Measurements from ENCODE around the gene SLC35D2. TPM values are rescaled to one million over a fixed set of nuclear protein-coding genes. Genes with fewer than 3 reads are reported as not detected.
"Not testable (repeated sequence)": the region's sequence is repeated elsewhere in the genome, so short reads cannot be mapped to it uniquely, and the experiment has no call there.

Gene SLC35D2
- total and polyA plus RNA-seq, 7 experiments from 2014 or later = 6.1 to 20.2 (median 13.3) TPM

DNA sequence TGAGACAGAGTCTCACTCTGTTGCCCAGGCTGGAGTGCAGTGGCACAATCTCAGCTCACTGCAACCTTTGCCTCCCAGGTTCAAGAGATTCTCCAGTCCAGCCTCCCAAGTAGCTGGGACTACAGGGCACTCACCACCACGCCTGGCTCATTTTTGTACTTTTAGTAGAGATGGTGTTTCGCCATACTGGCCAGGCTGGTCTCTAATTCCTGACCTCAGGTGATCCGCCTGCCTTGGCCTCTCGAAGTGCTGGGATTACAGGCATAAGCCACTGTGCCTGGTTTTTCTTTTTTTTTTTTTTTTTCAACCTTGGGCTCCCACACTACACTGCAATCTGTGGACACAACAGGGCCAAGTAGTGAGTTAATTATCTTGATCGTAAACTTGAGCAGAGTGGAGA lies 60.8 kb downstream of the SLC35D2 start:
- H3K4me1 Mint-ChIP-seq; H3K27me3 ChIP-seq (ENCODE audit: control insufficient read depth in 2 of 2, insufficient read depth in 2 of 2, low read length in 2 of 2); CTCF ChIA-PET; H3K4me1 ChIP-seq (ENCODE audit: control insufficient read depth in 2 of 2, insufficient read depth in 2 of 2, low read length in 2 of 2); H3K36me3 Mint-ChIP-seq; H3K4me3 Mint-ChIP-seq; H3K4me3 ChIP-seq (ENCODE audit: low read length); H3K9me3 Mint-ChIP-seq; H3K27ac Mint-ChIP-seq; ATAC-seq; H3K27ac ChIP-seq (ENCODE audit: low read depth, low read length); H3K27me3 Mint-ChIP-seq; H3K9me3 ChIP-seq (ENCODE audit: control insufficient read depth in 2 of 3, low read length in 3 of 3); H3K36me3 ChIP-seq (ENCODE audit: control insufficient read depth in 2 of 3, insufficient read depth in 3 of 3, low read length in 3 of 3); DNase-seq; POLR2A ChIA-PET: not testable (repeated sequence)
- intact Hi-C loops (cut with micrococcal nuclease) = loop anchor here in 1 of 2 donors (10.0 kb wide), 1 partner anchor 452 kb away; the partner anchor contains the start of gene ZNF510

DNA sequence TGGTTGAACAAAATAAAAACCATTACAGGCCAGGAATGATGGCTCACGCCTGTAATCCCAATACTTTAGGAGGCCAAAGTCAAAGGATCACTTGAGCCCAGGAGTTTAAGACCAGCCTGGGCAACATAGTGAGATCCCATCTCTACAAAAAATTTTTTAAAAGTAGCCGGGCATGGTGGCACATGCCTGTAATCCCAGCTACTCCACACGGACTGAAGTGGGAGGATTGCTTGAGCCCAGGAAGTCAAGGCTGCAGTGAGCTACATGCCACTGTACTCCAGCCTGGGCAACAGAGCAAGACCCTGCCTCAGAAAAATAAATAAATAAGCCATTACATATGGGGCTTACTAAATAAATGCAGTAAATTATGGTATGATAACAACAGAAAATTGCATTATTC lies 61.3 kb downstream of the SLC35D2 start:
- intact Hi-C loops (cut with micrococcal nuclease) = loop anchor here in 1 of 2 donors (10.0 kb wide), 1 partner anchor 453 kb away; the partner anchor contains the start of gene ZNF510

DNA sequence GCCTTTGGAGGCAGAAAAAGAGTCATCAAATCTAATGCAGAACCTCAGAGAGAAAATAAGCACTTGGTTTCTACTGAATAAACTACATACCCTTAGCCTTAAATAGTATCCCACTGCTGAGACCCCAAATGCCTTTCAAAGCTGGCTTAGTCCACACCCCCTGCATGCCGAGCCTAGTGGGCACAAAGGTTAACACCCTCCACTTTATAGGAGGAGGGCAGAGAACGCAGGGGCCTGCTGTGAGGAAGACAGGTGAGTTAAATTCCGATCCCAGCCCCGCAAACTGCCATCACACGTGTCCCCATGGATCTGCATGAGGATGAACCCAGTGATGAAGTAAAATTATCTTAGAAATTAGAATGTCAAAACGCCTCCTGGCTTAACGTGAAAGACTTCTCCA lies 62.0 kb downstream of the SLC35D2 start:
- Mint-ChIP-seq H3K27ac (no peak overlapping the region), H3K4me3 (no peak overlapping the region), H3K4me1 (peaks cover 0 to 3% (median 0%) of the 10 kb centered on the region in 7 donors), H3K27me3 (peaks cover 0 to 3% (median 0%) of the 10 kb centered on the region in 5 donors), H3K9me3 (no peaks in the 10 kb centered on the region), H3K36me3 (peaks cover 0 to 7% (median 0%) of the 10 kb centered on the region in 5 donors)
- ATAC-seq (no peak), DNase-seq (no peak)
- ChIA-PET POLR2A (no interaction called here), CTCF (no interaction called here)
- intact Hi-C loops (cut with micrococcal nuclease) = loop anchor here in 1 of 2 donors (10.0 kb wide), 1 partner anchor 453 kb away; the partner anchor contains the start of gene ZNF510
- H3K36me3 ChIP-seq (ENCODE audit: control insufficient read depth in 2 of 3, insufficient read depth in 3 of 3, low read length in 3 of 3) = no peaks in the 10 kb centered on the region
- H3K4me1 ChIP-seq (ENCODE audit: control insufficient read depth in 2 of 2, insufficient read depth in 2 of 2, low read length in 2 of 2) = no peaks in the 10 kb centered on the region
- H3K27ac ChIP-seq (ENCODE audit: low read depth, low read length) = no peak overlapping the region
- no peaks in the 10 kb centered on the region for H3K27me3 ChIP-seq (ENCODE audit: control insufficient read depth in 2 of 2, insufficient read depth in 2 of 2, low read length in 2 of 2)
- H3K4me3 ChIP-seq (ENCODE audit: low read length) = no peak overlapping the region
- H3K9me3 ChIP-seq (ENCODE audit: control insufficient read depth in 2 of 3, low read length in 3 of 3) = no peaks in the 10 kb centered on the region

More for the DNA sequence above, 61.3 kb downstream of the SLC35D2 start:
- CTCF ChIA-PET; H3K9me3 ChIP-seq (ENCODE audit: control insufficient read depth in 2 of 3, low read length in 3 of 3); H3K36me3 Mint-ChIP-seq; H3K9me3 Mint-ChIP-seq; H3K4me1 Mint-ChIP-seq; H3K4me3 Mint-ChIP-seq; H3K4me3 ChIP-seq (ENCODE audit: low read length); ATAC-seq; H3K27ac Mint-ChIP-seq; DNase-seq; H3K27me3 Mint-ChIP-seq; H3K4me1 ChIP-seq (ENCODE audit: control insufficient read depth in 2 of 2, insufficient read depth in 2 of 2, low read length in 2 of 2); H3K27ac ChIP-seq (ENCODE audit: low read depth, low read length); H3K36me3 ChIP-seq (ENCODE audit: control insufficient read depth in 2 of 3, insufficient read depth in 3 of 3, low read length in 3 of 3); POLR2A ChIA-PET; H3K27me3 ChIP-seq (ENCODE audit: control insufficient read depth in 2 of 2, insufficient read depth in 2 of 2, low read length in 2 of 2): not testable (repeated sequence)

DNA sequence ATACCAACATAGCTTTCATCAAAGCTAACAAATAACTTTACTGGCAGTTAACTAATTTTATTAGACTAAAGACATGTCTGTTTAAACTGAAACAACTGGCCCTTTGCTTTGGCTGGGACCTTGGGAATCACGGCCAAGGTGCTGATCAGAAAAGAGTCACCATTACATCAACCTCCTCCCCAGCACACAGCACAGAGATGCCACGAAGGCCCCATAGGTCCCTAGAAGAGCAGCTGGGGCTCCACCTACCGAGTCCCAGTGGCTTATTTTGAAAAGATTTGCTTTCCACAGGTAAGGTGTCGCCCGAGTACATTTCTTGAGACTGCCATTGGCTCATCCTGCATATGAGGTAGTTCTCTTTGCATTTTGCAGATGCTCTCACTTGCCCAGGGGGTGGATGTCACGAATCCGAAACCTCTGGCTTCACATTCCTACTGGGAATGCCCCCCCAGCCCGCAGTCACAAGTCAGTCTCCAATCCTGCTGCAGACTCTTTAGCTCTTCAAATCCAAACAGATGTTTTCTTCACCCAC lies 62.7 kb downstream of the SLC35D2 start:
- Mint-ChIP-seq H3K27ac (no peak overlapping the region), H3K9me3 (no peaks in the 10 kb centered on the region), H3K36me3 (peaks cover 0 to 7% (median 0%) of the 10 kb centered on the region in 5 donors), H3K4me1 (peaks cover 0 to 3% (median 0%) of the 10 kb centered on the region in 7 donors), H3K27me3 (peaks cover 0 to 3% (median 0%) of the 10 kb centered on the region in 5 donors), H3K4me3 (no peak overlapping the region)
- intact Hi-C loops (cut with micrococcal nuclease) = loop anchor here in 1 of 2 donors (10.0 kb wide), 1 partner anchor 454 kb away; the partner anchor contains the start of gene ZNF510
- H3K36me3 ChIP-seq (ENCODE audit: control insufficient read depth in 2 of 3, insufficient read depth in 3 of 3, low read length in 3 of 3) = no peaks in the 10 kb centered on the region
- ChIA-PET CTCF (no interaction called here), POLR2A (no interaction called here)
- H3K4me1 ChIP-seq (ENCODE audit: control insufficient read depth in 2 of 2, insufficient read depth in 2 of 2, low read length in 2 of 2) = no peaks in the 10 kb centered on the region
- no peaks in the 10 kb centered on the region for H3K27me3 ChIP-seq (ENCODE audit: control insufficient read depth in 2 of 2, insufficient read depth in 2 of 2, low read length in 2 of 2)
- no peaks in the 10 kb centered on the region for H3K9me3 ChIP-seq (ENCODE audit: control insufficient read depth in 2 of 3, low read length in 3 of 3)
- H3K4me3 ChIP-seq (ENCODE audit: low read length) = no peak overlapping the region
- ATAC-seq = no peak
- DNase-seq = no peak
- H3K27ac ChIP-seq (ENCODE audit: low read depth, low read length) = no peak overlapping the region

DNA sequence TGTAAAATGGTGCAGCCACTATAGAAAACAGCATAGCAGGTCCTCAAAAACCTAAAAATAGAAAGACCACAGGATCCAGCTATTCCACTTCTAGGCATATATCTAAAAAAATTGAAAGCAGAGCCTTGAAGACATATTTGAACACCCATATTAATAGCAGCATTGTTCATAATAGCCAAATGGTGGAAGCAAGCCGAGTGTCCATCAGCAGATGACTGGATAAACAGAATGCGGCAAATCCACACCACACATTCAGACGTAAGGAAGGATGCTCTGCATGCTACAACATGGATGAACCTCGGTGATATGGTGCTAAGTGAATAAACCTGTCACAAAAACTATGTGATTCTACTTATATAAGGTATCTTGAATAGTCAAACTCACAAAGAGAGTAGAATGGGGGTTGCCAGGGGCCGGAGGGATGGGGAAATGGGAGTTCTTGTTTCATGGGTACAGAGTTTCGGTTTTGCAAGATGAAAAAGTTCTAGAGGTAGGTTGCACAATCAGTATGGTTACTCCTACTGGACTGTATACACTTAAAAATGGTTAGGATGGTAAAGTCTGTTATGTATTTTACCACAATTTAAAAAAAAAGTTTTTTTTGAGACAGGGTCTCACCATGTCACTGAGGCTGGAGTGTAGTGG lies 64.5 kb downstream of the SLC35D2 start:
- peaks cover 0 to 3% (median 0%) of the 10 kb centered on the region in 5 donors for H3K27me3 Mint-ChIP-seq
- H3K4me3 Mint-ChIP-seq = no peak overlapping the region
- ChIA-PET POLR2A (no interaction called here), CTCF (interaction anchor here (1.9 kb wide), 1 partner anchor 8 kb away, joined by 5 read pairs; no protein-coding TSS in a partner anchor)
- DNase-seq (no peak), ATAC-seq (no peak)
- intact Hi-C loops (cut with micrococcal nuclease) = loop anchor here (5.0 to 10.0 kb wide), 2 partner anchors 1054 to 1637 kb away; no protein-coding TSS in a partner anchor
- Histone ChIP-seq H3K27ac (ENCODE audit: low read depth, low read length) (no peak overlapping the region), H3K9me3 (ENCODE audit: control insufficient read depth in 2 of 3, low read length in 3 of 3) (no peaks in the 10 kb centered on the region), H3K4me1 (ENCODE audit: control insufficient read depth in 2 of 2, insufficient read depth in 2 of 2, low read length in 2 of 2) (no peaks in the 10 kb centered on the region), H3K27me3 (ENCODE audit: control insufficient read depth in 2 of 2, insufficient read depth in 2 of 2, low read length in 2 of 2) (no peaks in the 10 kb centered on the region), H3K4me3 (ENCODE audit: low read length) (no peak overlapping the region), H3K36me3 (ENCODE audit: control insufficient read depth in 2 of 3, insufficient read depth in 3 of 3, low read length in 3 of 3) (no peaks in the 10 kb centered on the region)
- H3K4me1 Mint-ChIP-seq = peaks cover 0 to 3% (median 0%) of the 10 kb centered on the region in 7 donors
- H3K27ac Mint-ChIP-seq = peak overlapping the region in 1 of 9 donors; percentile 54
- H3K36me3 Mint-ChIP-seq = peaks cover 0 to 7% (median 0%) of the 10 kb centered on the region in 5 donors
- peaks cover 0 to 4% (median 0%) of the 10 kb centered on the region in 11 donors for H3K9me3 Mint-ChIP-seq

DNA sequence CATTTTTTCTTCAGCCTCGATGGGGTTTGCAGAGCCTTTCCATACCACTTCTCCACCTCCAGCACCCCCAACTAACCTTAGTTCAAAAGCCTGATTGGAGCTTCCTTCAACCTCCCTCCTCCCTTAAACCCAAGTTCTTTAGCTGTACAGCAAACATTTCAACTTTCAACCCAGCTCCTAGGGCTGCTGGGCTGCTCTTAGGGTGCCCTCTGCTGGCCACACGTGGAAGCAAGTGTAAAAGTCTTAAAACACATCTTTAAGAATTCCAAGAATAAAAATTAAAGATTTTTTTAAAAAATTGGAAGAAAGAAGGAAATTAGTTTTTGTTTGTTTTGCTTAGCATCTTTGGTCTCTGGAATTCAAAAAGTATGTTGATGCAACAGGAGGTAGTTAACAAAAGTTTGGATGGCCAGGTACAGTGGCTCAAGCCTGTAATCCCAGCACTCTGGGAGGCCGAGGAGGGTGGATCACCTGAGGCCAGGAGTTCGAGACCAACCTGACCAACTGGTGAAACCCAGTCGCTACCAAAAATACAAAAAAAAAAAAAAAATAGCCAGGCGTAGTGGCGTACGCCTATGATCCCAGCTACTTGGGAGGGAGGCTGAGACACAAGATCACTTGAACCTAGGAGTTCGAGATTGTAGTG lies 66.1 kb downstream of the SLC35D2 start:
- POLR2A ChIA-PET = no interaction called here
- CTCF ChIA-PET = interaction anchor here (0.6 to 1.9 kb wide), 10 partner anchors 9 to 340 kb away, joined by 3 to 5 read pairs (median 3); partner anchors contain the start of gene HSD17B3
- ATAC-seq = peak; percentile 72

More for the DNA sequence above, 66.1 kb downstream of the SLC35D2 start:
- H3K9me3 Mint-ChIP-seq = peaks cover 0 to 19% (median 10%) of the 10 kb centered on the region in 11 donors
- Histone ChIP-seq H3K9me3 (ENCODE audit: control insufficient read depth in 2 of 3, low read length in 3 of 3) (peaks cover 0 to 15% (median 0%) of the 10 kb centered on the region in 3 experiments), H3K27ac (ENCODE audit: low read depth, low read length) (no peak overlapping the region), H3K36me3 (ENCODE audit: control insufficient read depth in 2 of 3, insufficient read depth in 3 of 3, low read length in 3 of 3) (no peaks in the 10 kb centered on the region), H3K4me1 (ENCODE audit: control insufficient read depth in 2 of 2, insufficient read depth in 2 of 2, low read length in 2 of 2) (no peaks in the 10 kb centered on the region), H3K4me3 (ENCODE audit: low read length) (no peak overlapping the region), H3K27me3 (ENCODE audit: control insufficient read depth in 2 of 2, insufficient read depth in 2 of 2, low read length in 2 of 2) (no peaks in the 10 kb centered on the region)
- peaks cover 0 to 12% (median 5%) of the 10 kb centered on the region in 5 donors for H3K36me3 Mint-ChIP-seq
- H3K4me1 Mint-ChIP-seq = peaks cover 0 to 3% (median 0%) of the 10 kb centered on the region in 7 donors
- intact Hi-C loops (cut with micrococcal nuclease) = loop anchor here (1.0 to 10.0 kb wide), 6 partner anchors 77 to 1636 kb away; no protein-coding TSS in a partner anchor
- peaks cover 0 to 10% (median 6%) of the 10 kb centered on the region in 5 donors for H3K27me3 Mint-ChIP-seq
- peak overlapping the region in 2 of 9 donors; percentile 43 to 86 for H3K27ac Mint-ChIP-seq
- H3K4me3 Mint-ChIP-seq = peak overlapping the region in 1 of 10 donors; percentile 38
- DNase-seq = peak in 8 of 9 donors; percentile 5 to 47 (median 39)

Measured in naive thymus-derived CD4-positive, alpha-beta T cell (primary cell).